Esophagus squamous epithelium (tissue), 4 donors: ENCODE measurements around the gene TP53I11.

Experiments used
- CTCF ChIP-seq, 6 experiments: fragments of 450-650 bp in 4 of 6; fragments of 200-600 bp in 2 of 6; sonication (generic) in 2 of 6; IDR thresholded peaks; one replicate each; pipeline ENCODE4 v1.5.1; 2016 to 2019; ENCODE audit warnings: antibody characterized with exemption in 6 of 6, mild to moderate bottlenecking in 4 of 6, moderate library complexity in 4 of 6
- POLR2A ChIP-seq, 4 donors: fragments of 450-650 bp; IDR thresholded peaks; one replicate each; pipeline ENCODE4 v1.6.1; 2017; ENCODE audit warnings: antibody characterized with exemption in 4 of 4, mild to moderate bottlenecking in 4 of 4, moderate library complexity in 3 of 4

GRCh38 chr11:44974402-44975000 lies 23.8 kb upstream of the TP53I11 start:
- no peak for TF ChIP-seq CTCF (IDR thresholded peaks at IDR 0.05)
- no peak for TF ChIP-seq POLR2A (IDR thresholded peaks at IDR 0.05)
